GM19193 (cell line): ENCODE data around the gene SHC4.

Experiments used
- POLR2A ChIP-seq: IDR thresholded peaks from 4 replicates; pipeline ENCODE4 v1.6.1; 2011; ENCODE audit not compliant: insufficient read depth, insufficient read length; ENCODE audit errors: extremely low read depth

Gene SHC4

GRCh38 chr15:48975472-48976419, 12.0 kb upstream of the SHC4 start:
- no peak for TF ChIP-seq POLR2A

GRCh38 chr15:48974882-48975281, 11.2 kb upstream of the SHC4 start:
- TF ChIP-seq POLR2A = no peak

DNA sequence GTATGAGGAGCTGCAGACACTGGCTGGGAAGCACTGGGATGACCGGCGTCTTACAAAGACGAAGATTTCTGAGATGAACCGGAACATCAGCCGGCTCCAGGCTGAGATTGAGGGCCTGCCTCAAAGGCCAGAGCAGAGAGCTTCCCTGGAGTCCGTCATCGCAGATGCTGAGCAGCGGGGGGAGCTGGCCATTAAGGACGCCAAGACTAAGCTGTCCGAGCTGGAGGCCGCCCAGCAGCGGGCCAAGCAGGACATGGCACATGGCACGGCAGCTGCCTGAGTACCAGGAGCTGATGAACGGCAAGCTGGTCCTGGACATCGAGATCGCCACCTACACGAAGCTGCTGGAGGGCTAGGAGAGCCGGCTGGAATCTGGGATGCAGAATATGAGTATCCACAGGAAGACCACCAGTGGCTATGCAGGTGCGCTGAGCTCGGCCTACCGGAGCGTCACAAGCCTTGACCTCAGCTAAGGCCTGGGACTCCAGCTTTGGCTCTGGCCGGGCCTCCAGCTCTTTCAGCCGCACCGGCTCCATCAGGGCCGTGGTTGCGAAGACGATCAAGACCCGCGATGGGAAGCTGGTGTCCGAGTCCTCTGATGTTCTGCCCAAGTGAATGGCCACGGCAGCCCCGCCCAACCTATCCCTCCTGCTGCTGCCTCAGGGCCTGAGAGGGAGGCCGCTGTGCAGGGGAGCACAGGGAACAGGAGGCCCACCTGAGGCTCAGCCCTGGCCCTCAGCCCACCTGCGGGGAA, 9.2 kb upstream of the SHC4 start:
- no peak for TF ChIP-seq POLR2A

DNA sequence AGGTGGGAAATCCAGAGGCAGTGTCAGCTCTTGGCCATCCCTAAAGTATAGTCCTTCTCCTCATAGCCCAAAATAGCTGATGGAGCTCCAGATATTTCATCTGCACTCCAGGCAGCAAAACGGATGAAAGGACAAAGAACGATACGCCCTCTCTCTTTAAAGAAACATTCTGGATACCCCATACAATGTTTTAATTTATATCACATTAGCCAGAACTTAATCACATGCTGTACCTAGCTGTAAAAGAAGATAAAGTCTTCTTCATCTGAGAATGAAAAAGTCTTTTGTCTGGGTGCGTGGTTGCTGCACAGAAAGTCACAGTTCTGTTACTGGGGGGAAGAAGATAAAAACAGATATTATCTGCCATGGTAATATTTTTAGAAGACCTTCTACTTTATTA, 4.3 kb upstream of the SHC4 start:
- no peak for TF ChIP-seq POLR2A

DNA sequence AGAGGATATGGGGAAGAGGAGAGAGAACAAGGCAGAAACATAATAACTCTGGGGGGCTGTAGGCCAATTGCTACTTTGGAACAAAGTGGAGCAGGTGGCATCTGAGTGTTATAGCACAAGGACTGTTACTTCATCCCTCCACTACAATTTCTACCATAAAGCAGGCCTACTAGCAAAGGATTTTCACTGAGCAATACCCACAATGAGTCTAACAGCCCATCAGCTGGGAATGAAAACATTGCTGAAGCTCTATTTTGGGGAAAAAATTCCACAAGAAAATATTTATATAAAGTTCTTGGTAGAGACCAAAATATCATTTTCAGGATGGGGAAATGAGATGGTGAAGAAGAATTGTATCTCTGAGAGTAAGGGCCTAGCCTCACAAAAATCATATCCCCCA, 3.6 kb upstream of the SHC4 start:
- TF ChIP-seq POLR2A = no peak

DNA sequence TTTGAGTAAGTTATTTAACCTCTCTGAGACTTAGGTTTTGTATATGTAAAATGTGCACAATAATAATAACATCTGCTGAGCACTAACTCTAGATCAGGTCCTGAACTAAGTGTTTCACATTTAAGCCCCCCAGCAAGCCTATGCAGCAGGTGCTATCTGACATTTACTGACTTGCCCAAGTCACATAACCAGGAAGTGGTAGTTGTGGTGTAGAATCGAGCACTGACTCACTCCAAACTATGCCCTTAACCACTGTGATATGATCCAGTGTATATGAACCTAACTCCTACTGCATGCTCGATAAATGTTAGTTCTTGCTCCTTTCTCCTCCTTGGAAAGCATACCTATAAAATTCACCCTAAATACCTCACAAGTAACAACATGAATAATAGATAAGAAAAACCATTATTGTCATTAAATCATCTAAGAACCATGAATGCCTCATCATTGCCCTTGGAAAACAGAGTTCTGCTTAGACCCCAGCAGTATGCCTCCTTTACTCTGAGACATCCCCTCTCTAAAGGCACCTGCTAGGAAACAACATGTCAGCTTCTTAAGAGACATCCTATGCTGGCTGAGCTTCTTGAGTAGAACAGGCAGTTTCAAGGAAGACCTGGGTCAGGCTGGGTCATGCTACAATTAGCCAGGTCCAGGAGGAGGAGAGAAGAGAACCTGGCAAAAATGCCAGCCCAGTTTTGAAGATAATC, 3.0 kb upstream of the SHC4 start:
- no peak for TF ChIP-seq POLR2A

DNA sequence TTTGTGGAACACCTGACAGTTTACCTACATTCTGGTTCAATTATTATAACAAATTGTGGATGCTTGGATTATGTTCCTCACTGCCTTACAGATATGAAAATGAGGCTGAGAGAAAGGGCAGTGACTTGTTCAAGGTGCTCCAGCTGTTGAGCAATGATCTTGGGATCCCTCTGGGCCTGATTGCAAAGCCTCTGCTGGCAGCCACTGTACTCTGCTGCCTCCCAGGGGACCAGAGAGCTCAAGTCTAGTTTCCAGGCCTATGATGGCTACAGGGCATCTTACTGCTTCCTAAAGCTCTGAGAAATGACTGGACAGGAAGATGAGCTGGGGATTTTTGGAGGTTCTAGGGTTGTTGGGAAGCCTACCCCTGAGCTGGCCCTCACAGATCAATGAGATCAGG, 2.3 kb upstream of the SHC4 start:
- TF ChIP-seq POLR2A = no peak

DNA sequence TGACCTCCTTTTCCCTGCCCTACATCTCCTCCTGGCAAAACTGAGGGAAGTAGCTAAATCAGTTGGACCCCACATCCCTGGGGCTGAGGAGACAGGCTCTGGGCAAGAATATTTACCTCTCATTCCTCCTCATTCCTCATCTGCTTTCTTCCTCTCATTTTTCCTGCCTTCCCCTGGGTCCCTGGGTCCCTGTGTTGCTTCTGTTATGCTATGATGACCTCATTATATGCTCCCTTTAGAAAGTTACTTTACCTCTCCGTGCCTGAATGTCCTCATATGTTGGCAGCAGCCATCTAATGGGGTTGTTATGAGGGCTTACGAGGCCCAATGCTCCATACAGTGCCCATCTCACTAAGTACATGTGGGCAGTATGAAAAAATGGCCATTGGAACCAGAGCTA, 1.2 kb upstream of the SHC4 start:
- no peak for TF ChIP-seq POLR2A

GRCh38 chr15:48962662-48963523, 826 bp downstream of the SHC4 start:
- no peak for TF ChIP-seq POLR2A

DNA sequence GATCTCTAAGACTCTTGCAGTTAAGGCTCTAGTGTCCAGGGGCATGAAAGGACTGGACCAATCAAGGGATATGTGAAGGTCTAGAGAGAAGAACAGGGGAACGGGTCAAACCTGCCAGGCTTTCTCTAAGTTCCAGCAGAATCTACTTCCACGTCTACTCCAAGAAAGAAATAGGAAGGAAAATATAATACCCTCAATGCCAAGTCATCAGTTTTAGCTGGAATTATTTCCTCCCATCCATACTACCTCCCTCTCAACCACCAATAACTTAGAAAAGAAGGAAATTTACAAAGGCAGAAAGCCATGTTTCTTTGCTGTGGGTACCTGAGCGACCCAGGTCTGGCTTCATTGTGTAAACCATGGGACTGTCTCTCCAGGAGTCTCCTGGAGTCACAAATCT, 7.8 kb downstream of the SHC4 start:
- no peak for TF ChIP-seq POLR2A

DNA sequence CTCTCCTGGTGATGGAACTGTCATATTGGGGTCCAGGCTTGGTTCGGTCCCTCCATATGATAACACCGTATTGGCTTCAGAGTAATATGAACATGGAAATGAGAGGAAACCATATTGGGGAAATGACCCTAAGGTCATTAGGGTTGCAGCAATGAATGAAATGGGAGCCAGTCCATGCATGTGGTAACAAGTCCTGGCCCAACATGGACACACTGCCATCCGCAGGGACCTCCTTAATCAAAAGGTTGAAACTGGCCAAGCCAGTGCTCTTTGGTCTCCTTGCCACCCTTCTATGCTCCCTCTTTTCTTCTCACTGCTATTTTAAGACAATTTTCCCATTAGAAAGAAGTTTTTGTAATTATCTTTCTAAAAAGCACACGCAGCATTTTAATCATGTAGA, 8.3 kb downstream of the SHC4 start:
- TF ChIP-seq POLR2A = no peak

DNA sequence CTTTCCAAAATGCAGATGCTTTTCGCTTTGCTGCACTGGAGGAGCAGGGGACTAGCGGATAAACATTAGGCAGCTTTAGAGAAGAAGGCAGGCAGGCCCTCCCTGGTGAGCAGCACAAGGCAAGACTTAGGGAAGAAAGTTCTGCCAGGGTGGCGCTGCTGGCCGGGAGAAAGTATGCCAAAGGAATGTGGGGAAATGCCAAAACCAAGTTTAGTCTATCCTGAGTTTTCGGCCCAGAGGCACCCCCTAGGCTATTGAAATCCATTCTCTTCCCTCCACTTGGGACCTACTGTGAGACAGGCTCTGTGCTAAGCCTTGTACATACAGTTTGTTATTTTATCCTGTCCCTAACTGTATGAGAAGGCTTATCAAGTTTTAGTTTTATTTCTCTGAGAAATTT, 9.2 kb downstream of the SHC4 start:
- no peak for TF ChIP-seq POLR2A

GRCh38 chr15:48946840-48947187, 16.9 kb downstream of the SHC4 start:
- TF ChIP-seq POLR2A = no peak

- TF ChIP-seq POLR2A = no peak
These were observed 17.5 kb downstream of the SHC4 start for GRCh38 chr15:48946074-48946839.
